GM12878 (cell line): ENCODE data around the gene DOK4. TPM values are rescaled to one million over a fixed set of nuclear protein-coding genes. Genes with fewer than 3 reads are reported as not detected.

Source experiments
- ATAC-seq: fragments of 200-7000 bp; cut with Tn5 transposase; 3 replicates; pipeline ENCODE4 v1.9.1; 2020; ENCODE audit warnings: mild to moderate bottlenecking, moderate library complexity
- BruUV-seq: library from RNA; stranded (reverse); fragments of 400-500 nt; replicated peaks from 2 replicates; lab custom pipeline; 2021; lab: Mats Ljungman, UMichigan
- CTCF ChIA-PET: fragments of 300-600 bp; sonication (Branson Sonifier 250); formaldehyde crosslinking; extraction: SDS; loops from one replicate; lab custom pipeline; 2021; ENCODE audit warnings: inconsistent platforms; lab: Yijun Ruan, JAX
- POLR2A ChIA-PET: fragments of 350-600 bp; formaldehyde crosslinking; extraction: SDS; loops from one replicate; lab custom pipeline; 2021; ENCODE audit warnings: inconsistent platforms; lab: Charles Lee
- RAD21 ChIA-PET: fragments of 300-600 bp; sonication (Branson Sonifier 250); formaldehyde crosslinking; loops from one replicate; lab custom pipeline; 2023; ENCODE audit warnings: antibody characterized with exemption; ENCODE audit not compliant: unreplicated experiment; lab: Charles Lee
- SMC1A ChIA-PET: fragments of 300-600 bp; sonication (Branson Sonifier 250); formaldehyde crosslinking; loops from one replicate; lab custom pipeline; 2023; ENCODE audit not compliant: unreplicated experiment, uncharacterized antibody; lab: Charles Lee
- DNase-seq: peaks from one replicate; pipeline ENCODE4 v3.0.0-alpha.2; 2011; ENCODE audit warnings: low read depth, low spot score
- FAIRE-seq: peaks from 3 replicates; lab custom pipeline; 2011; peaks lifted over from hg19 to GRCh38; lab: Jason Lieb, UNC
- H2AFZ ChIP-seq: 2 replicates; pipeline ENCODE4 v1.6.0; 2011; ENCODE audit warnings: low read depth, low read length, control low read depth; ENCODE audit not compliant: control insufficient read depth
- H3K27ac ChIP-seq: 2 replicates; pipeline ENCODE4 v1.5.1; 2011; ENCODE audit warnings: control low read depth; ENCODE audit not compliant: control insufficient read depth, insufficient read depth
- H3K27me3 ChIP-seq, 2 experiments: replicated peaks in 1 of 2; 2 replicates each; pipeline versions ENCODE4 v1.6.0 to v1.6.1; 2011; ENCODE audit warnings: low read length in 1 of 2; ENCODE audit not compliant: control insufficient read depth in 2 of 2, insufficient read depth in 2 of 2
- H3K36me3 ChIP-seq, 2 experiments: 2 replicates each; pipeline ENCODE4 v1.5.1; 2011; ENCODE audit warnings: low read length in 1 of 2; ENCODE audit not compliant: control insufficient read depth in 2 of 2, insufficient read depth in 2 of 2
- H3K4me1 ChIP-seq: 2 replicates; pipeline ENCODE4 v1.6.1; 2011; ENCODE audit warnings: mild to moderate bottlenecking, low read length, moderate library complexity, mixed read lengths; ENCODE audit not compliant: control insufficient read depth, insufficient read depth
- H3K4me2 ChIP-seq: 2 replicates; pipeline ENCODE4 v1.6.0; 2011; ENCODE audit warnings: control low read depth; ENCODE audit not compliant: control insufficient read depth, insufficient read depth
- H3K4me3 ChIP-seq: fragments of 200-600 bp; sonication (generic); 2 replicates; pipeline ENCODE4 v1.5.1; 2016
- H3K79me2 ChIP-seq: 2 replicates; pipeline ENCODE4 v1.6.0; 2011; ENCODE audit warnings: low read length; ENCODE audit not compliant: control insufficient read depth, insufficient read depth
- H3K9ac ChIP-seq: 2 replicates; pipeline ENCODE4 v1.8.0; 2011; ENCODE audit warnings: low read length, control low read depth, mixed read lengths; ENCODE audit not compliant: control insufficient read depth, insufficient read depth
- H3K9me3 ChIP-seq: replicated peaks from 3 replicates; pipeline ENCODE4 v1.5.1; 2011; ENCODE audit warnings: mild to moderate bottlenecking, low read length; ENCODE audit not compliant: control insufficient read depth, insufficient read depth
- H4K20me1 ChIP-seq: 2 replicates; pipeline ENCODE4 v1.6.0; 2011; ENCODE audit not compliant: control insufficient read depth, insufficient read depth
- CBFB ChIP-seq: IDR thresholded peaks from 2 replicates; pipeline ENCODE4 v1.6.1; 2016; ENCODE audit warnings: antibody characterized with exemption, low read depth
- CBX3 ChIP-seq: fragments of 200-600 bp; sonication (generic); IDR thresholded peaks from 2 replicates; pipeline ENCODE4 v1.6.1; 2016; ENCODE audit warnings: low read depth, borderline replicate concordance
- CBX5 ChIP-seq: sonication (generic); IDR thresholded peaks from 2 replicates; pipeline ENCODE4 v1.6.1; 2016; ENCODE audit warnings: low read depth, moderate library complexity, mild to moderate bottlenecking, inconsistent platforms
- ESRRA ChIP-seq: IDR thresholded peaks from 2 replicates; pipeline ENCODE4 v1.6.1; 2012; ENCODE audit warnings: mild to moderate bottlenecking, low read length, improper control_type of control experiment
- HDGF ChIP-seq: fragments of 450-650 bp; IDR thresholded peaks from 2 replicates; pipeline ENCODE4 v1.6.1; 2016; ENCODE audit warnings: antibody characterized with exemption
- LARP7 ChIP-seq: fragments of 450-650 bp; IDR thresholded peaks from 2 replicates; pipeline ENCODE4 v1.6.1; 2017; ENCODE audit warnings: mild to moderate bottlenecking
- NR2C2 ChIP-seq: IDR thresholded peaks from 2 replicates; pipeline ENCODE4 v1.6.1; 2011; ENCODE audit warnings: borderline replicate concordance, low read depth; ENCODE audit not compliant: control insufficient read depth, insufficient read length
- PML ChIP-seq: IDR thresholded peaks from 2 replicates; pipeline ENCODE4 v1.6.1; 2012; ENCODE audit warnings: low read length, inconsistent platforms
- POLR2A ChIP-seq: IDR thresholded peaks from 2 replicates; pipeline ENCODE4 v1.6.1; 2011; ENCODE audit warnings: low read depth, mild to moderate bottlenecking, low read length
- RAD51 ChIP-seq: fragments of 450-650 bp; IDR thresholded peaks from 2 replicates; pipeline ENCODE4 v1.6.1; 2016; ENCODE audit warnings: moderate library complexity, mild to moderate bottlenecking, inconsistent platforms
- RFX5 ChIP-seq: IDR thresholded peaks from 2 replicates; pipeline ENCODE4 v1.6.1; 2011; ENCODE audit warnings: low read depth, low read length, improper control_type of control experiment
- SREBF2 ChIP-seq: IDR thresholded peaks from 2 replicates; pipeline ENCODE4 v1.6.1; 2012; ENCODE audit warnings: mild to moderate bottlenecking, low read length
- STAT3 ChIP-seq: IDR thresholded peaks from 2 replicates; pipeline ENCODE4 v1.6.1; 2011; ENCODE audit warnings: low read depth, low read length, improper control_type of control experiment
- SUZ12 ChIP-seq: fragments of 200-600 bp; sonication (generic); IDR thresholded peaks from one replicate; pipeline ENCODE4 v1.6.1; 2018; ENCODE audit warnings: antibody characterized with exemption, mild to moderate bottlenecking; ENCODE audit not compliant: unreplicated experiment
- WGBS: methylation state at CpG from one replicate; pipeline ENCODE4 v1.1.6; 2016; ENCODE audit warnings: low lambda C conversion rate; ENCODE audit not compliant: insufficient replicate concordance, insufficient coverage; ENCODE audit errors: missing lambda C conversion rate; 5-methylcytosine and 5-hydroxymethylcytosine counted together
- in situ Hi-C: fragments of 300-500 bp; cut with MboI; formaldehyde crosslinking; loops from 9 replicates; pipeline ENCODE4 v1.14.3; 2018; ENCODE audit warnings: mixed read lengths
- intact Hi-C: fragments of 100-400 bp; cut with micrococcal nuclease; formaldehyde crosslinking; loops from one replicate; pipeline ENCODE4 v1.14.2; 2022; ENCODE audit not compliant: unreplicated experiment
- polyA plus RNA-seq, 11 experiments: library from polyadenylated mRNA; depleted of rRNA in 4 of 11; unstranded in 6 of 11; stranded (reverse) in 5 of 11; fragments of >200 nt; fragmentation: Nextera tagmentation in 4 of 11; fragmentation: Illumina TruSeq in 1 of 11; extraction: Ambion mirVana in 4 of 11; extraction: Trizol in 1 of 11; gene quantifications; 1 replicate in 1 of 11; 2 replicates in 10 of 11; pipeline versions ENCODE4 v1.2.1 to v1.2.3, GENCODE V29; 2011 to 2016; ENCODE audit warnings: inconsistent platforms in 2 of 11, missing spikeins in 2 of 11, low read depth in 1 of 11
- total RNA-seq, 4 experiments: library from RNA; depleted of rRNA in 3 of 4; stranded (reverse); fragments of >200 nt in 3 of 4; fragmentation: Illumina TruSeq in 1 of 4; extraction: Trizol in 1 of 4; gene quantifications; 2 replicates each; pipeline versions ENCODE4 v1.2.1 to v1.2.3, GENCODE V29; 2013 to 2021
- TF ChIP-seq, protein P1 (sequence below): fragments of 450-650 bp; IDR thresholded peaks from 2 replicates; pipeline ENCODE4 v1.6.1; 2016; ENCODE audit warnings: mild to moderate bottlenecking
- TF ChIP-seq, protein P2 (sequence below): fragments of 450-650 bp; IDR thresholded peaks from 2 replicates; pipeline ENCODE4 v1.6.1; 2018; ENCODE audit warnings: borderline replicate concordance, mild to moderate bottlenecking; ENCODE audit not compliant: partially characterized antibody
- TF ChIP-seq, protein P3 (sequence below): IDR thresholded peaks from 2 replicates; pipeline ENCODE4 v1.6.1; 2012; ENCODE audit warnings: mild to moderate bottlenecking, low read depth, low read length
- TF ChIP-seq, protein P4 (sequence below): fragments of 450-650 bp; IDR thresholded peaks from 2 replicates; pipeline ENCODE4 v1.6.1; 2017; ENCODE audit warnings: low read depth, mild to moderate bottlenecking, moderate library complexity

Gene DOK4
- total and polyA plus RNA-seq, 10 of the 15 experiments (the other 5 are each of a cell fraction or from before 2014, with no cell fraction given), result 0.20 to 7.0 (median 2.4) TPM; not detected in 1

DNA sequence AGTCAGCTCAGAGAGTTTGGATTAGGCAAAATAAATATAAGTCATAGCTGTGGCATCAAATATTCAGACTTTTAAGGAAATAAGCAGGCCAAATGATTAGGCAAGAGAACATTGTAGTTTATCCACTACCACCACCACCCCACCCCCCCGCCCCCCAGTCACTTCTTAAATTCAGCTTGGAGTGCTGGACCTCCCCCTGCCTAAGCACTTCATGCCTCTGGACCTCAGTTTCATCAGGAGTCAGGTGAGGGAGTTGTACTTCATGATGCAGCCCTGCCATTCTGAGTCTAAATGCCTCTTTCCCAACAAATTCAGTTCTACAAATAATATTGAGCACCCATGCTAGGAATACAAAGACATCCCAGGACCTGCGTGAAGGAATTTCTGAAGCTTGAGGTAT lies 21.8 kb downstream of the DOK4 start:
- WGBS, result 100% methylated on average over 2 of the region's 2 CpGs
- FAIRE-seq (no peak), ATAC-seq (no peak), DNase-seq (no peak)
- Histone ChIP-seq H3K27me3 (no peaks in the 10 kb centered on the region), H2AFZ (no peak overlapping the region), H3K27ac (no peak overlapping the region), H3K4me1 (peaks cover 7% of the 10 kb centered on the region), H3K4me3 (no peak overlapping the region), H3K36me3 (peaks cover 13 to 33% of the 10 kb centered on the region in 2 experiments), H3K79me2 (peaks cover 18% of the 10 kb centered on the region), H3K4me2 (no peak overlapping the region), H4K20me1 (no peaks in the 10 kb centered on the region), H3K9me3 (no peaks in the 10 kb centered on the region), H3K9ac (no peak overlapping the region)
- intact Hi-C loops, result loop anchor here (5.0 kb wide), 1 partner anchor 53 kb away; no protein-coding TSS in a partner anchor
- ChIA-PET POLR2A (no interaction called here), CTCF (interaction anchor here (0.7 to 7.0 kb wide), 7 partner anchors 8 to 58 kb away, joined by 3 to 51 read pairs (median 3); partner anchors contain the start of genes CIAPIN1 and COQ9), RAD21 (interaction anchor here (1.3 kb wide), 1 partner anchor 22 kb away, joined by 3 read pairs; the partner anchor contains the start of gene DOK4), SMC1A (no interaction called here)
- in situ Hi-C loops, result no loop called here
- BruUV-seq, result no TSS peak
- TF ChIP-seq RFX5 (no peak), LARP7 (no peak), SUZ12 (no peak), CBFB (no peak), HDGF (no peak), PML (no peak), NR2C2 (no peak), CBX5 (no peak), POLR2A (no peak), STAT3 (no peak), SREBF2 (no peak), RAD51 (no peak), CBX3 (no peak), ESRRA (no peak)
- TF ChIP-seq, protein P1, sequence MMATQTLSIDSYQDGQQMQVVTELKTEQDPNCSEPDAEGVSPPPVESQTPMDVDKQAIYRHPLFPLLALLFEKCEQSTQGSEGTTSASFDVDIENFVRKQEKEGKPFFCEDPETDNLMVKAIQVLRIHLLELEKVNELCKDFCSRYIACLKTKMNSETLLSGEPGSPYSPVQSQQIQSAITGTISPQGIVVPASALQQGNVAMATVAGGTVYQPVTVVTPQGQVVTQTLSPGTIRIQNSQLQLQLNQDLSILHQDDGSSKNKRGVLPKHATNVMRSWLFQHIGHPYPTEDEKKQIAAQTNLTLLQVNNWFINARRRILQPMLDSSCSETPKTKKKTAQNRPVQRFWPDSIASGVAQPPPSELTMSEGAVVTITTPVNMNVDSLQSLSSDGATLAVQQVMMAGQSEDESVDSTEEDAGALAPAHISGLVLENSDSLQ, result no peak
- TF ChIP-seq, protein P2, sequence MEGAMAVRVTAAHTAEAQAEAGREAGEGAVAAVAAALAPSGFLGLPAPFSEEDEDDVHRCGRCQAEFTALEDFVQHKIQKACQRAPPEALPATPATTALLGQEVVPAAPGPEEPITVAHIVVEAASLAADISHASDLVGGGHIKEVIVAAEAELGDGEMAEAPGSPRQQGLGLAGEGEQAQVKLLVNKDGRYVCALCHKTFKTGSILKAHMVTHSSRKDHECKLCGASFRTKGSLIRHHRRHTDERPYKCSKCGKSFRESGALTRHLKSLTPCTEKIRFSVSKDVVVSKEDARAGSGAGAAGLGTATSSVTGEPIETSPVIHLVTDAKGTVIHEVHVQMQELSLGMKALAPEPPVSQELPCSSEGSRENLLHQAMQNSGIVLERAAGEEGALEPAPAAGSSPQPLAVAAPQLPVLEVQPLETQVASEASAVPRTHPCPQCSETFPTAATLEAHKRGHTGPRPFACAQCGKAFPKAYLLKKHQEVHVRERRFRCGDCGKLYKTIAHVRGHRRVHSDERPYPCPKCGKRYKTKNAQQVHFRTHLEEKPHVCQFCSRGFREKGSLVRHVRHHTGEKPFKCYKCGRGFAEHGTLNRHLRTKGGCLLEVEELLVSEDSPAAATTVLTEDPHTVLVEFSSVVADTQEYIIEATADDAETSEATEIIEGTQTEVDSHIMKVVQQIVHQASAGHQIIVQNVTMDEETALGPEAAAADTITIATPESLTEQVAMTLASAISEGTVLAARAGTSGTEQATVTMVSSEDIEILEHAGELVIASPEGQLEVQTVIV, result no peak
- TF ChIP-seq, protein P3, sequence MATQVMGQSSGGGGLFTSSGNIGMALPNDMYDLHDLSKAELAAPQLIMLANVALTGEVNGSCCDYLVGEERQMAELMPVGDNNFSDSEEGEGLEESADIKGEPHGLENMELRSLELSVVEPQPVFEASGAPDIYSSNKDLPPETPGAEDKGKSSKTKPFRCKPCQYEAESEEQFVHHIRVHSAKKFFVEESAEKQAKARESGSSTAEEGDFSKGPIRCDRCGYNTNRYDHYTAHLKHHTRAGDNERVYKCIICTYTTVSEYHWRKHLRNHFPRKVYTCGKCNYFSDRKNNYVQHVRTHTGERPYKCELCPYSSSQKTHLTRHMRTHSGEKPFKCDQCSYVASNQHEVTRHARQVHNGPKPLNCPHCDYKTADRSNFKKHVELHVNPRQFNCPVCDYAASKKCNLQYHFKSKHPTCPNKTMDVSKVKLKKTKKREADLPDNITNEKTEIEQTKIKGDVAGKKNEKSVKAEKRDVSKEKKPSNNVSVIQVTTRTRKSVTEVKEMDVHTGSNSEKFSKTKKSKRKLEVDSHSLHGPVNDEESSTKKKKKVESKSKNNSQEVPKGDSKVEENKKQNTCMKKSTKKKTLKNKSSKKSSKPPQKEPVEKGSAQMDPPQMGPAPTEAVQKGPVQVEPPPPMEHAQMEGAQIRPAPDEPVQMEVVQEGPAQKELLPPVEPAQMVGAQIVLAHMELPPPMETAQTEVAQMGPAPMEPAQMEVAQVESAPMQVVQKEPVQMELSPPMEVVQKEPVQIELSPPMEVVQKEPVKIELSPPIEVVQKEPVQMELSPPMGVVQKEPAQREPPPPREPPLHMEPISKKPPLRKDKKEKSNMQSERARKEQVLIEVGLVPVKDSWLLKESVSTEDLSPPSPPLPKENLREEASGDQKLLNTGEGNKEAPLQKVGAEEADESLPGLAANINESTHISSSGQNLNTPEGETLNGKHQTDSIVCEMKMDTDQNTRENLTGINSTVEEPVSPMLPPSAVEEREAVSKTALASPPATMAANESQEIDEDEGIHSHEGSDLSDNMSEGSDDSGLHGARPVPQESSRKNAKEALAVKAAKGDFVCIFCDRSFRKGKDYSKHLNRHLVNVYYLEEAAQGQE, result no peak
- TF ChIP-seq, protein P4, sequence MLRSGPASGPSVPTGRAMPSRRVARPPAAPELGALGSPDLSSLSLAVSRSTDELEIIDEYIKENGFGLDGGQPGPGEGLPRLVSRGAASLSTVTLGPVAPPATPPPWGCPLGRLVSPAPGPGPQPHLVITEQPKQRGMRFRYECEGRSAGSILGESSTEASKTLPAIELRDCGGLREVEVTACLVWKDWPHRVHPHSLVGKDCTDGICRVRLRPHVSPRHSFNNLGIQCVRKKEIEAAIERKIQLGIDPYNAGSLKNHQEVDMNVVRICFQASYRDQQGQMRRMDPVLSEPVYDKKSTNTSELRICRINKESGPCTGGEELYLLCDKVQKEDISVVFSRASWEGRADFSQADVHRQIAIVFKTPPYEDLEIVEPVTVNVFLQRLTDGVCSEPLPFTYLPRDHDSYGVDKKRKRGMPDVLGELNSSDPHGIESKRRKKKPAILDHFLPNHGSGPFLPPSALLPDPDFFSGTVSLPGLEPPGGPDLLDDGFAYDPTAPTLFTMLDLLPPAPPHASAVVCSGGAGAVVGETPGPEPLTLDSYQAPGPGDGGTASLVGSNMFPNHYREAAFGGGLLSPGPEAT, result no peak
